T-helper 2 cell treated with Interferon-gamma antibody and Interleukin-4, amounts not matched to agents 5 μg/mL and 100 μg/mL, for 36 hours (primary cell): ENCODE results near the gene BCL6.

ENCODE experiments used
- DNase-seq: peaks from one replicate; pipeline ENCODE4 v3.0.0; 2021; ENCODE audit warnings: low spot score
- H3K27ac Mint-ChIP-seq: one replicate; pipeline ENCODE4 v1.8.0; 2021; ENCODE audit warnings: mild to moderate bottlenecking, mixed read lengths
- H3K27me3 Mint-ChIP-seq: one replicate; pipeline ENCODE4 v1.8.0; 2021; ENCODE audit warnings: low read depth, mixed read lengths
- H3K36me3 Mint-ChIP-seq: one replicate; pipeline ENCODE4 v1.8.0; 2021; ENCODE audit warnings: low read depth, mixed read lengths
- H3K4me1 Mint-ChIP-seq: one replicate; pipeline ENCODE4 v1.8.0; 2021; ENCODE audit warnings: low read depth, mixed read lengths
- H3K4me3 Mint-ChIP-seq: one replicate; pipeline ENCODE4 v1.8.0; 2022; ENCODE audit warnings: mild to moderate bottlenecking, moderate library complexity, mixed read lengths
- H3K9me3 Mint-ChIP-seq: one replicate; pipeline ENCODE4 v1.8.0; 2021; ENCODE audit warnings: mixed read lengths

Gene BCL6

GRCh38 chr3:187677604-187678003 is 67.7 kb downstream of the BCL6 start:
- no peaks in the 10 kb centered on the region for H3K9me3 Mint-ChIP-seq
- no peak overlapping the region for H3K27ac Mint-ChIP-seq
- DNase-seq = no peak
- no peak overlapping the region for H3K4me3 Mint-ChIP-seq
- H3K27me3 Mint-ChIP-seq = peaks cover 42% of the 10 kb centered on the region
- peaks cover 1% of the 10 kb centered on the region for H3K4me1 Mint-ChIP-seq
- H3K36me3 Mint-ChIP-seq = no peaks in the 10 kb centered on the region

GRCh38 chr3:187673012-187673411 is 72.3 kb downstream of the BCL6 start:
- Mint-ChIP-seq H3K27ac (no peak overlapping the region), H3K36me3 (no peaks in the 10 kb centered on the region), H3K4me1 (no peaks in the 10 kb centered on the region), H3K9me3 (no peaks in the 10 kb centered on the region), H3K4me3 (no peak overlapping the region), H3K27me3 (peaks cover 63% of the 10 kb centered on the region)
- DNase-seq = no peak
